ENCODE data around the gene MMP20. TPM values are rescaled to one million over a fixed set of nuclear protein-coding genes. Genes with fewer than 3 reads are reported as not detected.

Gene MMP20
- total and polyA plus RNA-seq, 2 donors (not counting 3 experiments of a cell fraction or from before 2014, with no cell fraction given) = not detected

GRCh38 chr11:102661040-102661439, 35.9 kb upstream of the MMP20 start:
- CTCF ChIA-PET = interaction anchor here (1.0 kb wide), 1 partner anchor 47 kb away, joined by 3 read pairs; no protein-coding TSS in a partner anchor
- dilution Hi-C loops (cut with MboI; ENCODE audit: extremely low pct_ligation_motif_present, low sequenced_read_pairs) = no loop called here

GRCh38 chr11:102656528-102656927, 31.4 kb upstream of the MMP20 start:
- H2AFZ ChIP-seq (ENCODE audit: low read depth, low read length) = no peak overlapping the region
- ChIA-PET POLR2A (no interaction called here), CTCF (interaction anchor here (2.9 kb wide), 1 partner anchor 10 kb away, joined by 22 read pairs; no protein-coding TSS in a partner anchor)
- H3K9me3 ChIP-seq (replicated peaks; ENCODE audit: control insufficient read depth, insufficient read depth, low read length) = no peaks in the 10 kb centered on the region
- H3K9ac ChIP-seq (replicated peaks; ENCODE audit: extremely low read depth, insufficient read depth, low read length) = no peak overlapping the region
- H3K27ac ChIP-seq (ENCODE audit: insufficient read depth, low read depth, low read length) = no peak overlapping the region
- no peaks in the 10 kb centered on the region for H4K20me1 ChIP-seq (replicated peaks; ENCODE audit: control insufficient read depth, extremely low read depth, insufficient read depth, low read length)
- no peak for FAIRE-seq
- DNase-seq (ENCODE audit: low read depth, low spot score) = no peak
- H3K4me2 ChIP-seq (ENCODE audit: insufficient read depth, low read length) = no peak overlapping the region
- TF ChIP-seq POLR2AphosphoS5 (IDR thresholded peaks at IDR 0.05; ENCODE audit: insufficient read depth, low read depth, low read length) (no peak), JUN (IDR thresholded peaks at IDR 0.05; ENCODE audit: borderline replicate concordance, insufficient read depth, insufficient read length, low read depth) (no peak), POLR2A (IDR thresholded peaks at IDR 0.05; ENCODE audit: low read depth, low read length) (no peak)
- H3K9me1 ChIP-seq (replicated peaks; ENCODE audit: control insufficient read depth, extremely low read depth, insufficient read depth, low read length) = no peaks in the 10 kb centered on the region
- no peaks in the 10 kb centered on the region for H3K4me1 ChIP-seq (ENCODE audit: control insufficient read depth, extremely low read depth, insufficient read depth, low read length)
- peaks cover 6 to 9% of the 10 kb centered on the region in 2 experiments for H3K27me3 ChIP-seq (ENCODE audit: control insufficient read depth in 2 of 2, insufficient read depth in 2 of 2, low read length in 2 of 2)
- H3K36me3 ChIP-seq (ENCODE audit: control insufficient read depth in 2 of 2, extremely low read depth in 1 of 2, insufficient read depth in 2 of 2, low read length in 2 of 2) = no peaks in the 10 kb centered on the region
- dilution Hi-C loops (cut with MboI; ENCODE audit: extremely low pct_ligation_motif_present, low sequenced_read_pairs) = no loop called here
- no peaks in the 10 kb centered on the region for H3K79me2 ChIP-seq (ENCODE audit: control insufficient read depth, insufficient read depth, low read length)
- BruUV-seq (replicated peaks) = no TSS peak
- intact Hi-C loops (cut with micrococcal nuclease) = no loop called here
- H3K4me3 ChIP-seq (replicated peaks in 1 of 3; ENCODE audit: insufficient read depth in 1 of 3, low read depth in 1 of 3, low read length in 3 of 3) = no peak overlapping the region

More at GRCh38 chr11:102661040-102661439, 35.9 kb upstream of the MMP20 start:
- POLR2A ChIA-PET = no interaction called here
- no peak for TF ChIP-seq GATA2 (IDR thresholded peaks at IDR 0.05; ENCODE audit: insufficient read depth, insufficient read length, low read depth, low read length)
- TF ChIP-seq POLR2AphosphoS5 (IDR thresholded peaks at IDR 0.05; ENCODE audit: insufficient read depth, low read depth, low read length) = no peak
- TF ChIP-seq FOS (IDR thresholded peaks at IDR 0.05; ENCODE audit: borderline replicate concordance, insufficient read depth, low read length) = no peak
- Histone ChIP-seq H2AFZ (ENCODE audit: low read depth, low read length) (no peak overlapping the region), H3K9me3 (replicated peaks; ENCODE audit: control insufficient read depth, insufficient read depth, low read length) (no peaks in the 10 kb centered on the region), H3K4me1 (ENCODE audit: control insufficient read depth, extremely low read depth, insufficient read depth, low read length) (no peaks in the 10 kb centered on the region), H3K9me1 (replicated peaks; ENCODE audit: control insufficient read depth, extremely low read depth, insufficient read depth, low read length) (no peaks in the 10 kb centered on the region), H4K20me1 (replicated peaks; ENCODE audit: control insufficient read depth, extremely low read depth, insufficient read depth, low read length) (no peaks in the 10 kb centered on the region), H3K4me2 (ENCODE audit: insufficient read depth, low read length) (no peak overlapping the region), H3K4me3 (replicated peaks in 1 of 3; ENCODE audit: insufficient read depth in 1 of 3, low read depth in 1 of 3, low read length in 3 of 3) (no peak overlapping the region), H3K9ac (replicated peaks; ENCODE audit: extremely low read depth, insufficient read depth, low read length) (no peak overlapping the region), H3K27me3 (ENCODE audit: control insufficient read depth in 2 of 2, insufficient read depth in 2 of 2, low read length in 2 of 2) (peaks cover 4 to 9% of the 10 kb centered on the region in 2 experiments), H3K36me3 (ENCODE audit: control insufficient read depth in 2 of 2, extremely low read depth in 1 of 2, insufficient read depth in 2 of 2, low read length in 2 of 2) (no peaks in the 10 kb centered on the region), H3K27ac (ENCODE audit: insufficient read depth, low read depth, low read length) (no peak overlapping the region), H3K79me2 (ENCODE audit: control insufficient read depth, insufficient read depth, low read length) (no peaks in the 10 kb centered on the region)
- DNase-seq (ENCODE audit: low read depth, low spot score) (no peak), FAIRE-seq (no peak)
- BruUV-seq (replicated peaks) = no TSS peak
- intact Hi-C loops (cut with micrococcal nuclease) = no loop called here

All from endothelial cell of umbilical vein (primary cell).